ENCODE measurements around the gene CDK6. TPM values are rescaled to one million over a fixed set of nuclear protein-coding genes. Genes with fewer than 3 reads are reported as not detected.

Gene CDK6
- total and polyA plus RNA-seq, 9 of the 15 experiments (the other 6 are each of a cell fraction or from before 2014, with no cell fraction given), result 7.6 to 109 (median 44.4) TPM

- TF ChIP-seq CLOCK (CRISPR knock-in tag; IDR thresholded peaks at IDR 0.05; ENCODE audit: borderline replicate concordance), result no peak
- no peak for TF ChIP-seq MCM3 (IDR thresholded peaks at IDR 0.05)
- TF ChIP-seq, protein P1, sequence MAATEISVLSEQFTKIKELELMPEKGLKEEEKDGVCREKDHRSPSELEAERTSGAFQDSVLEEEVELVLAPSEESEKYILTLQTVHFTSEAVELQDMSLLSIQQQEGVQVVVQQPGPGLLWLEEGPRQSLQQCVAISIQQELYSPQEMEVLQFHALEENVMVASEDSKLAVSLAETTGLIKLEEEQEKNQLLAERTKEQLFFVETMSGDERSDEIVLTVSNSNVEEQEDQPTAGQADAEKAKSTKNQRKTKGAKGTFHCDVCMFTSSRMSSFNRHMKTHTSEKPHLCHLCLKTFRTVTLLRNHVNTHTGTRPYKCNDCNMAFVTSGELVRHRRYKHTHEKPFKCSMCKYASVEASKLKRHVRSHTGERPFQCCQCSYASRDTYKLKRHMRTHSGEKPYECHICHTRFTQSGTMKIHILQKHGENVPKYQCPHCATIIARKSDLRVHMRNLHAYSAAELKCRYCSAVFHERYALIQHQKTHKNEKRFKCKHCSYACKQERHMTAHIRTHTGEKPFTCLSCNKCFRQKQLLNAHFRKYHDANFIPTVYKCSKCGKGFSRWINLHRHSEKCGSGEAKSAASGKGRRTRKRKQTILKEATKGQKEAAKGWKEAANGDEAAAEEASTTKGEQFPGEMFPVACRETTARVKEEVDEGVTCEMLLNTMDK (IDR thresholded peaks at IDR 0.05; ENCODE audit: borderline replicate concordance, insufficient read depth, low read depth, low read length, poor library complexity, severe bottlenecking), result no peak
- TF ChIP-seq PTTG1 (tag; IDR thresholded peaks at IDR 0.05; ENCODE audit: low read depth), result no peak
- no peak for TF ChIP-seq DIDO1 (tag; IDR thresholded peaks at IDR 0.05; ENCODE audit: low read depth)
- no peak for TF ChIP-seq SMAD3 (CRISPR knock-in tag; conservative IDR thresholded peaks at IDR 0.05)
- peak; percentile 69; the same call in 1 of the 2 replicates for TF ChIP-seq SMARCE1 (IDR thresholded peaks at IDR 0.05)
- no peak for TF ChIP-seq ESRRA (IDR thresholded peaks at IDR 0.05; ENCODE audit: borderline replicate concordance, low read depth)
- no peak for TF ChIP-seq RAD21 (CRISPR knock-in tag; conservative IDR thresholded peaks at IDR 0.05 in 1 of 2, IDR thresholded peaks at IDR 0.05 in 1 of 2)
- no peak for TF ChIP-seq ZC3H8 (IDR thresholded peaks at IDR 0.05)
- TF ChIP-seq PYGO2 (tag; IDR thresholded peaks at IDR 0.05), result no peak
- TF ChIP-seq, protein P2, sequence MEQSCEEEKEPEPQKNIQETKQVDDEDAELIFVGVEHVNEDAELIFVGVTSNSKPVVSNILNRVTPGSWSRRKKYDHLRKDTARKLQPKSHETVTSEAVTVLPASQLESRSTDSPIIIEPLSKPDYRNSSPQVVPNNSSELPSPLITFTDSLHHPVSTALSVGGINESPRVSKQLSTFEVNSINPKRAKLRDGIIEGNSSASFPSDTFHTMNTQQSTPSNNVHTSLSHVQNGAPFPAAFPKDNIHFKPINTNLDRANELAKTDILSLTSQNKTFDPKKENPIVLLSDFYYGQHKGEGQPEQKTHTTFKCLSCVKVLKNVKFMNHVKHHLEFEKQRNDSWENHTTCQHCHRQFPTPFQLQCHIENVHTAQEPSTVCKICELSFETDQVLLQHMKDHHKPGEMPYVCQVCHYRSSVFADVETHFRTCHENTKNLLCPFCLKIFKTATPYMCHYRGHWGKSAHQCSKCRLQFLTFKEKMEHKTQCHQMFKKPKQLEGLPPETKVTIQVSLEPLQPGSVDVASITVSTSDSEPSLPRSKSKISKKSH (CRISPR knock-in tag; IDR thresholded peaks at IDR 0.05), result no peak
- TF ChIP-seq HNRNPUL1 (IDR thresholded peaks at IDR 0.05; ENCODE audit: low read length), result no peak
- TF ChIP-seq RUNX1 (IDR thresholded peaks at IDR 0.05; ENCODE audit: low read depth), result no peak
- TF ChIP-seq HLTF (IDR thresholded peaks at IDR 0.05), result no peak
- no peak for TF ChIP-seq YBX1 (IDR thresholded peaks at IDR 0.05)
- TF ChIP-seq VEZF1 (CRISPR knock-in tag; IDR thresholded peaks at IDR 0.05), result no peak
- no peak for TF ChIP-seq PHB2 (IDR thresholded peaks at IDR 0.05; ENCODE audit: low read depth)
- peak; percentile 30; the same call in 1 of the 2 replicates for TF ChIP-seq MAFG (tag; conservative IDR thresholded peaks at IDR 0.05)
- no peak for TF ChIP-seq ZNF263 (CRISPR knock-in tag; IDR thresholded peaks at IDR 0.05; ENCODE audit: borderline replicate concordance)
- TF ChIP-seq NFRKB (IDR thresholded peaks at IDR 0.05; ENCODE audit: low read depth), result no peak
- TF ChIP-seq NELFE (IDR thresholded peaks at IDR 0.05; ENCODE audit: insufficient read depth, insufficient read length), result no peak
These were observed 72.5 kb downstream of the CDK6 start (continued) for GRCh38 chr7:92763636-92764423.

Measured in K562 (cell line).